C4-2B (cell line): ENCODE results near the gene GHSR.

Experiments used
- H3K27ac ChIP-seq: fragments of 450-650 bp; 2 replicates; pipeline ENCODE4 v1.5.1; 2017
- CTCF ChIP-seq: fragments of 450-650 bp; conservative IDR thresholded peaks from 2 replicates; pipeline ENCODE4 v1.5.1; 2017; ENCODE audit warnings: mild to moderate bottlenecking
- ZFX ChIP-seq: fragments of 450-650 bp; IDR thresholded peaks from 2 replicates; pipeline ENCODE4 v1.6.1; 2017

The GHSR gene

GRCh38 chr3:172437713-172438112, 10.5 kb downstream of the GHSR start:
- TF ChIP-seq ZFX (no peak), CTCF (no peak)
- H3K27ac ChIP-seq, result no peak overlapping the region

- no peak for TF ChIP-seq CTCF
- no peak overlapping the region for H3K27ac ChIP-seq
Observed at GRCh38 chr3:172415323-172415722, 32.9 kb downstream of the GHSR start.

GRCh38 chr3:172411478-172411947, 36.7 kb downstream of the GHSR start:
- TF ChIP-seq ZFX, result no peak
- no peak for TF ChIP-seq CTCF

GRCh38 chr3:172410702-172411477, 37.4 kb downstream of the GHSR start:
- H3K27ac ChIP-seq, result no peak overlapping the region
- TF ChIP-seq ZFX, result no peak
- TF ChIP-seq CTCF, result no peak

More at GRCh38 chr3:172411478-172411947, 36.7 kb downstream of the GHSR start:
- no peak overlapping the region for H3K27ac ChIP-seq

- H3K27ac ChIP-seq, result no peak overlapping the region
- TF ChIP-seq ZFX, result no peak
- TF ChIP-seq CTCF, result no peak
Observed at GRCh38 chr3:172407872-172408271, 40.4 kb downstream of the GHSR start.

GRCh38 chr3:172405914-172406313, 42.3 kb downstream of the GHSR start:
- H3K27ac ChIP-seq, result no peak overlapping the region
- TF ChIP-seq CTCF (no peak), ZFX (no peak)

GRCh38 chr3:172404237-172404962, 43.9 kb downstream of the GHSR start:
- no peak overlapping the region for H3K27ac ChIP-seq
- TF ChIP-seq CTCF, result no peak
- TF ChIP-seq ZFX, result no peak
